ENCODE results near the gene PITPNM3.

The PITPNM3 gene

GRCh38 chr17:6476076-6476809 lies 80.1 kb downstream of the PITPNM3 start:
- FAIRE-seq: no peak

- FAIRE-seq: no peak
These were observed 80.9 kb downstream of the PITPNM3 start for GRCh38 chr17:6475411-6475810.

- no peak for FAIRE-seq
These were observed 81.4 kb downstream of the PITPNM3 start for GRCh38 chr17:6474906-6475305.

GRCh38 chr17:6474376-6474775 lies 82.0 kb downstream of the PITPNM3 start:
- FAIRE-seq: no peak

GRCh38 chr17:6473128-6473767 lies 83.1 kb downstream of the PITPNM3 start:
- no peak for FAIRE-seq

GRCh38 chr17:6472517-6472916 lies 83.8 kb downstream of the PITPNM3 start:
- FAIRE-seq: no peak

- FAIRE-seq: no peak
These were observed 84.6 kb downstream of the PITPNM3 start for GRCh38 chr17:6471531-6472465.

GRCh38 chr17:6470751-6471521 lies 85.4 kb downstream of the PITPNM3 start:
- FAIRE-seq: no peak

- FAIRE-seq: no peak
These were observed 86.1 kb downstream of the PITPNM3 start for GRCh38 chr17:6470146-6470718.

GRCh38 chr17:6468051-6468790 lies 88.1 kb downstream of the PITPNM3 start:
- FAIRE-seq: no peak

GRCh38 chr17:6467567-6467966 lies 88.8 kb downstream of the PITPNM3 start:
- FAIRE-seq: no peak

- FAIRE-seq: no peak
These were observed 91.0 kb downstream of the PITPNM3 start for GRCh38 chr17:6465206-6466003.

- no peak for FAIRE-seq
These were observed 91.8 kb downstream of the PITPNM3 start for GRCh38 chr17:6464446-6465041.

- FAIRE-seq: no peak
These were observed 92.5 kb downstream of the PITPNM3 start for GRCh38 chr17:6463616-6464445.

GRCh38 chr17:6462692-6463091 lies 93.7 kb downstream of the PITPNM3 start:
- no peak for FAIRE-seq

- FAIRE-seq: no peak
These were observed 94.4 kb downstream of the PITPNM3 start for GRCh38 chr17:6461792-6462524.

- no peak for FAIRE-seq
These were observed 95.1 kb downstream of the PITPNM3 start for GRCh38 chr17:6461246-6461645.

- FAIRE-seq: no peak
These were observed 95.7 kb downstream of the PITPNM3 start for GRCh38 chr17:6460531-6461161.
